GM12864 (cell line): ENCODE data around the gene AKAP17A.

Experiments
- DNase-seq: peaks from one replicate; pipeline ENCODE4 v3.0.0-alpha.2; 2011; ENCODE audit warnings: low read depth
- H3K4me3 ChIP-seq: 2 replicates; pipeline ENCODE4 v1.5.1; 2011; ENCODE audit warnings: mild to moderate bottlenecking, low read depth, low read length, control low read depth
- TF ChIP-seq, protein P1 (sequence below): IDR thresholded peaks from 2 replicates; pipeline ENCODE4 v1.5.1; 2011; ENCODE audit warnings: low read depth, mild to moderate bottlenecking, moderate library complexity, low read length, control low read depth, inconsistent platforms; ENCODE audit errors: missing control alignments

AKAP17A gene

DNA sequence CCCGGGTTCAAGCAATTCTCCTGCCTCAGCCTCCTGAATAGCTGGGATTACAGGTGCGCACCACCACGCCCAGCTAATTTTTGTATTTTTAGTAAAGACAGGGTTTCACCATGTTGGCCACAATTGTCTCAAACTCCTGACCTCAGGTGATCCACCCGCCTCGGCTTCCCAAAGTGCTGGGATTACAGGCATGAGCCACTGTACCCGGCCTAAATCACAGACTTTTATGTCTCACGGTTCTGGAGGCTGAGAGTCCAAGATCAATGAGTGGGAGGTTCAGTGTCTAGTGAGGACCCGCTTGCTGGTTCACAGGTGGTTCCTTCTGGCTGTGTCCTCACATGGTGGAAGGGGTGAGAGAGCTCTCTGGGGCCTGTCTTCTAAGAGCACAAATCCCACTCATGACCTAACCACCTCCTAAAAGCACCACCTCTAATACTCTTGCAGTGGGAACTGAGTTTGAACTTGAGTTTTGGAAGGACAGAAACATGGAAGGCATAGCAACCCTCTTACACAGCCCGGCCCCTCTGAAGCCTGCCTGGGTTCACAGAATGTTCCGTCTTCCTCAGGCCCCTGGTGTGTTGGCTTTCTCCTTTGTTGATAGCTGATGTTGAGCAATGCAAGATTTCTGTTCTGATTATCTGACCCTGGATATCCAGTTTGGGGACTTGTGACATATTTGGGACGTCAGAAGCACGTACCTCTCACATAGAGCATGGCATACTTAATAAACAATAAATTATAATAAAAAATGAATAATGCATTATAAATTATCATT, 1.9 kb upstream of the AKAP17A start:
- H3K4me3 ChIP-seq = no peak overlapping the region
- no peak for DNase-seq
- TF ChIP-seq, protein P1, sequence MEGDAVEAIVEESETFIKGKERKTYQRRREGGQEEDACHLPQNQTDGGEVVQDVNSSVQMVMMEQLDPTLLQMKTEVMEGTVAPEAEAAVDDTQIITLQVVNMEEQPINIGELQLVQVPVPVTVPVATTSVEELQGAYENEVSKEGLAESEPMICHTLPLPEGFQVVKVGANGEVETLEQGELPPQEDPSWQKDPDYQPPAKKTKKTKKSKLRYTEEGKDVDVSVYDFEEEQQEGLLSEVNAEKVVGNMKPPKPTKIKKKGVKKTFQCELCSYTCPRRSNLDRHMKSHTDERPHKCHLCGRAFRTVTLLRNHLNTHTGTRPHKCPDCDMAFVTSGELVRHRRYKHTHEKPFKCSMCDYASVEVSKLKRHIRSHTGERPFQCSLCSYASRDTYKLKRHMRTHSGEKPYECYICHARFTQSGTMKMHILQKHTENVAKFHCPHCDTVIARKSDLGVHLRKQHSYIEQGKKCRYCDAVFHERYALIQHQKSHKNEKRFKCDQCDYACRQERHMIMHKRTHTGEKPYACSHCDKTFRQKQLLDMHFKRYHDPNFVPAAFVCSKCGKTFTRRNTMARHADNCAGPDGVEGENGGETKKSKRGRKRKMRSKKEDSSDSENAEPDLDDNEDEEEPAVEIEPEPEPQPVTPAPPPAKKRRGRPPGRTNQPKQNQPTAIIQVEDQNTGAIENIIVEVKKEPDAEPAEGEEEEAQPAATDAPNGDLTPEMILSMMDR = no peak

DNA sequence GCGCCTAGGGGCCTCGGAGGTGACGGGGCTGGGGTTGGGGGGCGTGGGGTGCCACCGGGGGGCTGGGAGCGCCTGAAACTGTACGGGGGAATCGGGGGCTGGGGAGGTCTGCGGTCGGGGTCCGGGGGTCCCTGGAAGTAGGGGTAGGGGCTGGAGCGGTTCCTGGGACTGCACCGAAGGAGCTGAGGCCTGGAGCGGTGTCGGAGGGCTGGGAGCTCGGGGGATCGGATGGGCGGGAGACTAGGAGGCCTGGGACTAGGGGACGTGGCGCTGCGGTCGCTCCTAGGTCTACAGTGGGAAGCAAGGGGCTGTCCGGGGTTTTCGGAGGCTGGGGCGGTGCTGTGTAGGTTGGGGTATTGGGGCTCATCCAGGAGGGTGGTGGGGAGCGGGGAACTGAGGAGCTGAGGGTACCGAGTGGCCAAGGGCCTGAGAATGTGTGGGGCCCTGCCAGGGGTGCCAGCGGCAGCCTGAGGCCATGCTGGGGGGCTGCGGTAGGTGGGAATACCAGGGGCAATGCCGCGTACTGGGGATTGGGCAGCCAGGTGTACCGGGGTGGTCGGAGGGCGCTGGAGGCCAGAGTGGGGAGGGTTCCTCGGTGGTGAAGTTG, 562 bp downstream of the AKAP17A start:
- H3K4me3 ChIP-seq = peak overlapping the region; percentile 96
- DNase-seq = no peak
- TF ChIP-seq, protein P1 = no peak

DNA sequence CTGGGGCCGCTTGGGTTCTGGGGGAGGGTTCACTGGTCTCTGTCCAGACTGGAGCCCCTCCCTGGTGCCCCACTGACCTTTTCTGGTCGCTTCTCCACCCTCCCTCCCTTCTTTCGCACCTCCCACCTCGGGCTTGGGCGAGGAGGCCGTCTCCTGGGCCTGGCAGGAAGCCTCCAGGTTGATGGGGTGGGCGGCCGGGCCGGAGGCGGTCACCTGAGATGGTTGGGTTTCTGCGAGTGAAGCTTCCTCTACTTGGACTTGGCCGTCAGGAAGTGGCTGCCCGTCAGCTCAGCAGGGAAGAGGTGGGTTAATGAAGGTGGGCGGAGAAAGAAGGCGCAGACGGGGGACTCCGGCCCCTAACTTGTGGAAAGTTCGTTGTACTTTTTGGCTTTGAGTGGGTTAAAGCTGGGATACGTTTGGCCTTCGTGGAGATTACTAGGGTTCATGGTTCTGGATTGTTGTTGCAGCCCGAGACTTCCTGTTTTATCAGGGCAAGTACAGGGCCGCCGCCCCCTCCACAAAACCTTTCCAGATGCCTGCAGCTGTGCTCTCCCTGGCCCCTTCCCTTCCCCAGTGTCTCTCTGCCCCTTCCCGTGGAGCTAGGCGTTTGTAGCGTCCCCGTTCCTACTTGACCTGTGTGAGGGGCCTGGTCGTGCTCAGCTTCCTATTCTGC, 1.2 kb downstream of the AKAP17A start:
- peak overlapping the region; percentile 96 for H3K4me3 ChIP-seq
- TF ChIP-seq, protein P1 = no peak
- no peak for DNase-seq

DNA sequence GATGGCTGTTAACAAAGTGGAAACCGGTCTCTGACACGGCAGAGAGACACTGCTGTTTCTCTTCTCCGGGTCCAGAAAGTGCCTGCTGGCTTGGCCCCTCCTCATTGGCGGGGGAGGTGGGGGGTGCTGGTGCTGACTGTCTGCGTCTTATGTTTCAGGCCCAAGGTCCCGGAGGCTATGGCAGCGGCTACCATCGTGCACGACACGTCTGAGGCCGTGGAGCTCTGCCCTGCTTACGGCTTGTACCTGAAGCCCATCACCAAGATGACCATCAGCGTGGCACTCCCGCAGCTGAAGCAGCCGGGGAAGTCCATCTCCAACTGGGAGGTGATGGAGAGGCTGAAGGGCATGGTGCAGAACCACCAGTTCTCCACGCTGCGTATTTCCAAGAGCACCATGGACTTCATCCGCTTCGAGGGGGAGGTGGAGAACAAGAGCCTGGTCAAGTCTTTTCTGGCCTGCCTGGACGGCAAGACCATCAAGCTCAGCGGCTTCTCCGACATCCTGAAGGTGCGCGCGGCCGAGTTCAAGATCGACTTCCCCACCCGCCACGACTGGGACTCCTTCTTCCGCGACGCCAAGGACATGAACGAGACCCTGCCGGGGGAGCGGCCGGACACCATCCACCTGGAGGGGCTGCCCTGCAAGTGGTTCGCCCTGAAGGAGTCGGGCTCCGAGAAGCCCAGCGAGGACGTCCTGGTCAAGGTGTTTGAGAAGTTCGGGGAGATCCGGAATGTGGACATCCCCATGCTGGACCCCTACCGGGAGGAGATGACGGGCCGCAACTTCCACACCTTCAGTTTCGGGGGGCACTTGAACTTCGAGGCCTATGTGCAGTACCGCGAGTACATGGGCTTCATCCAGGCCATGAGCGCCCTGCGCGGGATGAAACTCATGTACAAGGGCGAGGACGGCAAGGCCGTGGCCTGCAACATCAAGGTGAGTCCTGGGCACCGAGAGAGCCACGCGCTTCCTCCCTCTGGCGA, 2.2 kb downstream of the AKAP17A start:
- TF ChIP-seq, protein P1 = no peak
- H3K4me3 ChIP-seq = peak overlapping the region; percentile 96
- DNase-seq = no peak

DNA sequence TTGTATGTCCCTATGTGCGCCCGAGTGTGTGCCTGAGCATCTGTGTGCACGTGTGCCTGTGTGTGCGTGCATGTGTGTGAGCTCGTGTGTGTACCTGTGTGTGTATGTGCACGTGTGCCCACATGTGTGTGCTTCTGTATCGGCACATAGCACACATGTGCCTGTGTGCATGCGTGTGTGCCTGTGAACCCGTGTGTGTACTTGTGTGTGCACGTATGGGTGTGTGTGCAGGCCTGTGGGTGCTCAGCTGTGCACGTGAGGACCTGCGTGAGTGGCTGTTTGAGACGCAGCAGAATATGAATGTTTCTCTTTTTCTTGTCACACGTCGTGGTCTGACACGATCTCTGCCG, 4.3 kb downstream of the AKAP17A start:
- DNase-seq = no peak
- TF ChIP-seq, protein P1 = no peak
- H3K4me3 ChIP-seq = no peak overlapping the region

DNA sequence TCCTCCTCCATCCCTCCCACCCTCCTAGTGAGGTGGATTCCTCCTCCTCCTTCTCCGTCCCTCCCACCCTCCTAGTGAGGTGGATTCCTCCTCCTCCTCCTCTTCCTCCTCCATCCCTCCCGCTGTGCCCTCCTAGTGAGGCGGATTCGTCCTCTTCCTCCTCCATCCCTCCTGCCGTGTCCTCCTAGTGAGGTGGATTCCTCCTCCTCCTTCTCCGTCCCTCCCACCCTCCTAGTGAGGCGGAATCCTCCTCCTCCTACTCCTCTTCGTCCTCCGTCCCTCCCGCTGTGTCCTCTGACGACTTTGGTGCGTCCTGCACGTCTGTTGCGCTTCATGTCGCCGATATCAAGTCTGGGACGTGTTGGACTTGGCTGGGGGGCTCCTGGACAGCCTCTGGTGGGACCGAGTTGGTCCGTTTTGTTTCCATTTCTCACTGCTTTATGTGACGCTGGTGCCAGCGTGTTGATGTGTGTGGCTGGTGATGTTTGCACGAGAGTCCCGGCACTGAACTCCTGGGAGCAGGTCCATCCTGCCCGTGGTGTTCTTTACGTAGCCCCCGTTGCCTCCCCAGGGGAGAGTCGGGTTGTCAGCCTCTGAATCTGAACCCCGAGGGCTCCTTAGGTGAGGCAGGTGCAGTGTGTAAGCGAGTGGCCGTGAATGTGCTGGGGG, 5.4 kb downstream of the AKAP17A start:
- TF ChIP-seq, protein P1 = no peak
- no peak overlapping the region for H3K4me3 ChIP-seq
- DNase-seq = no peak
